ENCODE data around the gene ABCA3.

The ABCA3 gene

DNA sequence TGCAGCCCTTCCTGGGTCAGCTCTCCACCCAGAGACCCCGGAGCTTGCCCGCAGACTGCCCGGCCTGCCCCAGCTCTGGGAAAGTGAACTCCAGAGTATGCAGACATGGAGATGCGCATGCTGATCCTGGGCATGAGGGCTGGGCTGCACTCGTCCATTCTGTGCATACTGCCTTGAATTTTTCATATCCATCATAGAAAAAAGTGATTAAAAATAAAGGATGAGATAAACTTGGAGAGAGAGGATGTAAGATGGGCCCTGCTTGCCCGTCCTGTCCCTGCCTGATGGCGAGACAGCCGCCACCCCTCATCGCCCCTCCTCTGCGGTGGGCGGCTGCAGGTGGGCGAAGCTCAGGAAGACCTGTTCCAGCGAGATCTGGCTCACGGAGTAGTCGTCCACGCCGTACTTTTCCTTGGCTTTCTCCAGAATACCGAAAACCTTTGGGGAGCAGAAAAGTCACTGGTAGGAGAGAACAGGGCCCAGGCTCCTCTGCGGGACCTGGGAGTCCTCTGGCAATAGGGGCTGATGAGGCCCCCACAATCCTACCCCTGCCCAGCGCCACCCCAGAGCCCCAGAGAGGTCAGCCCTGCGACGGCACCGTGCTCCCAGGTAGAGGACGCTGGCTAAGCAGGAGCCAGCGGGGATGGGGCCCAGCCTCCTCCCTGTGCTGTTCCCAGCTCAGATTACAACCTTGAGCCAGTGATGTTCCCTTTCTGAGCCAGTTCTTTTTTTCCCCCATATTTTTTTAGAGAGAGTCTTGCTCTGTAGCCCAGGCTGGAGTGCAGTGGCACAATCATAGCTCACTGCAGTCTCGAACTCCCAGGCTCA lies 63.9 kb downstream of the ABCA3 start:
- TF ChIP-seq, protein P1, sequence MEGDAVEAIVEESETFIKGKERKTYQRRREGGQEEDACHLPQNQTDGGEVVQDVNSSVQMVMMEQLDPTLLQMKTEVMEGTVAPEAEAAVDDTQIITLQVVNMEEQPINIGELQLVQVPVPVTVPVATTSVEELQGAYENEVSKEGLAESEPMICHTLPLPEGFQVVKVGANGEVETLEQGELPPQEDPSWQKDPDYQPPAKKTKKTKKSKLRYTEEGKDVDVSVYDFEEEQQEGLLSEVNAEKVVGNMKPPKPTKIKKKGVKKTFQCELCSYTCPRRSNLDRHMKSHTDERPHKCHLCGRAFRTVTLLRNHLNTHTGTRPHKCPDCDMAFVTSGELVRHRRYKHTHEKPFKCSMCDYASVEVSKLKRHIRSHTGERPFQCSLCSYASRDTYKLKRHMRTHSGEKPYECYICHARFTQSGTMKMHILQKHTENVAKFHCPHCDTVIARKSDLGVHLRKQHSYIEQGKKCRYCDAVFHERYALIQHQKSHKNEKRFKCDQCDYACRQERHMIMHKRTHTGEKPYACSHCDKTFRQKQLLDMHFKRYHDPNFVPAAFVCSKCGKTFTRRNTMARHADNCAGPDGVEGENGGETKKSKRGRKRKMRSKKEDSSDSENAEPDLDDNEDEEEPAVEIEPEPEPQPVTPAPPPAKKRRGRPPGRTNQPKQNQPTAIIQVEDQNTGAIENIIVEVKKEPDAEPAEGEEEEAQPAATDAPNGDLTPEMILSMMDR (IDR thresholded peaks at IDR 0.05; ENCODE audit: borderline replicate concordance, control extremely low read depth, extremely low read depth, insufficient read depth, missing control alignments) = no peak
- no peak for DNase-seq (ENCODE audit: low spot score)
- in situ Hi-C loops (cut with MboI; ENCODE audit: low sequenced_read_pairs, unreplicated experiment) = no loop called here

- DNase-seq (ENCODE audit: low spot score) = no peak
- TF ChIP-seq, protein P1 (IDR thresholded peaks at IDR 0.05; ENCODE audit: borderline replicate concordance, control extremely low read depth, extremely low read depth, insufficient read depth, missing control alignments) = no peak
- in situ Hi-C loops (cut with MboI; ENCODE audit: low sequenced_read_pairs, unreplicated experiment) = no loop called here
Observed at GRCh38 chr16:2275476-2276367, 64.8 kb downstream of the ABCA3 start.

- in situ Hi-C loops (cut with MboI; ENCODE audit: low sequenced_read_pairs, unreplicated experiment) = no loop called here
- TF ChIP-seq, protein P1 (IDR thresholded peaks at IDR 0.05; ENCODE audit: borderline replicate concordance, control extremely low read depth, extremely low read depth, insufficient read depth, missing control alignments) = no peak
- no peak for DNase-seq (ENCODE audit: low spot score)
Observed at GRCh38 chr16:2273931-2274330, 66.6 kb downstream of the ABCA3 start.

GRCh38 chr16:2273484-2273883 lies 67.0 kb downstream of the ABCA3 start:
- in situ Hi-C loops (cut with MboI; ENCODE audit: low sequenced_read_pairs, unreplicated experiment) = no loop called here
- TF ChIP-seq, protein P1 (IDR thresholded peaks at IDR 0.05; ENCODE audit: borderline replicate concordance, control extremely low read depth, extremely low read depth, insufficient read depth, missing control alignments) = no peak
- DNase-seq (ENCODE audit: low spot score) = no peak

GRCh38 chr16:2271848-2272461 lies 68.6 kb downstream of the ABCA3 start:
- in situ Hi-C loops (cut with MboI; ENCODE audit: low sequenced_read_pairs, unreplicated experiment) = no loop called here
- DNase-seq (ENCODE audit: low spot score) = no peak
- TF ChIP-seq, protein P1 (IDR thresholded peaks at IDR 0.05; ENCODE audit: borderline replicate concordance, control extremely low read depth, extremely low read depth, insufficient read depth, missing control alignments) = no peak
